DMS 273 (cell line): ENCODE data around the gene APOBEC3F.

Experiments used
- DNase-seq: peaks from one replicate; lab custom pipeline; 2025; ENCODE audit not compliant: unreplicated experiment; lab: John Stamatoyannopoulos, UW

APOBEC3F gene

GRCh38 chr22:39090426-39091064 lies 49.9 kb downstream of the APOBEC3F start:
- DNase-seq: no peak

GRCh38 chr22:39091126-39092081 lies 50.7 kb downstream of the APOBEC3F start:
- DNase-seq: no peak

GRCh38 chr22:39092111-39092862 lies 51.6 kb downstream of the APOBEC3F start:
- no peak for DNase-seq

- DNase-seq: no peak
Observed at GRCh38 chr22:39094717-39095389, 54.2 kb downstream of the APOBEC3F start.

- DNase-seq: no peak
Observed at GRCh38 chr22:39095971-39096370, 55.3 kb downstream of the APOBEC3F start.

GRCh38 chr22:39097098-39098020 lies 56.7 kb downstream of the APOBEC3F start, which contains the start of gene APOBEC3H:
Gene APOBEC3H (plus strand): TSS chr22:39097244. CDS start chr22:39100279, 3,035 bp downstream.
- DNase-seq: peak; percentile 11

GRCh38 chr22:39098026-39098425 lies 57.4 kb downstream of the APOBEC3F start:
- no peak for DNase-seq

GRCh38 chr22:39098576-39098975 lies 57.9 kb downstream of the APOBEC3F start:
- no peak for DNase-seq

- DNase-seq: no peak
Observed at GRCh38 chr22:39101226-39101625, 60.6 kb downstream of the APOBEC3F start.

- no peak for DNase-seq
Observed at GRCh38 chr22:39103431-39103830, 62.8 kb downstream of the APOBEC3F start.
